Spleen (tissue), 11 donors: ENCODE measurements around the gene EFCAB11. TPM values are rescaled to one million over a fixed set of nuclear protein-coding genes. Genes with fewer than 3 reads are reported as not detected.

ENCODE experiments used
- DNase-seq: peaks from one replicate; pipeline ENCODE4 v3.0.0-alpha.2; 2020
- H3K27ac ChIP-seq, 8 donors: fragments of 200-600 bp; sonication (generic) in 7 of 8; 1 replicate in 4 of 8; 2 replicates in 4 of 8; pipeline versions ENCODE4 v1.5.0 to v1.8.0; 2016 to 2021; ENCODE audit warnings: inconsistent platforms in 4 of 8, mild to moderate bottlenecking in 4 of 8, moderate library complexity in 1 of 8
- H3K27me3 ChIP-seq, 7 donors: fragments of 200-600 bp; sonication (generic) in 6 of 7; replicated peaks in 1 of 7; 1 replicate in 4 of 7; 2 replicates in 3 of 7; pipeline versions ENCODE4 v1.5.0 to v1.8.0; 2016 to 2021; ENCODE audit warnings: inconsistent platforms in 3 of 7, mild to moderate bottlenecking in 1 of 7
- H3K36me3 ChIP-seq, 6 donors: fragments of 200-600 bp; sonication (generic) in 5 of 6; 1 replicate in 4 of 6; 2 replicates in 2 of 6; pipeline versions ENCODE4 v1.5.0 to v1.8.0; 2016 to 2021; ENCODE audit warnings: inconsistent platforms in 2 of 6
- H3K4me1 ChIP-seq, 6 donors: fragments of 200-600 bp; sonication (generic) in 5 of 6; 1 replicate in 3 of 6; 2 replicates in 3 of 6; pipeline versions ENCODE4 v1.5.0 to v1.8.0; 2016 to 2021; ENCODE audit warnings: inconsistent platforms in 3 of 6
- H3K4me3 ChIP-seq, 8 donors: fragments of 200-600 bp; sonication (generic) in 7 of 8; 1 replicate in 4 of 8; 2 replicates in 4 of 8; pipeline versions ENCODE4 v1.5.0 to v1.8.0; 2016 to 2021; ENCODE audit warnings: inconsistent platforms in 4 of 8, mild to moderate bottlenecking in 4 of 8, moderate library complexity in 2 of 8
- H3K9me3 ChIP-seq, 8 donors: fragments of 200-600 bp; sonication (generic) in 7 of 8; 1 replicate in 4 of 8; 2 replicates in 4 of 8; pipeline versions ENCODE4 v1.5.0 to v1.8.0; 2016 to 2021; ENCODE audit warnings: inconsistent platforms in 4 of 8
- POLR2A ChIP-seq, 3 donors: fragments of 450-650 bp; IDR thresholded peaks; one replicate each; pipeline ENCODE4 v1.5.1; 2017; ENCODE audit warnings: antibody characterized with exemption in 3 of 3, mild to moderate bottlenecking in 1 of 3
- POLR2AphosphoS5 ChIP-seq, 3 donors: sonication (generic); formaldehyde crosslinking; IDR thresholded peaks; one replicate each; pipeline ENCODE4 v1.5.1; 2017; ENCODE audit warnings: antibody characterized with exemption in 3 of 3
- WGBS, 5 donors: extraction: QIAGEN DNeasy Blood & Tissue Kit in 3 of 5; methylation state at CpG; one replicate each; pipeline versions ENCODE4 v1.1.5 to v1.1.7; 2013 to 2018; 5-methylcytosine and 5-hydroxymethylcytosine counted together
- intact Hi-C: fragments of 100-400 bp; cut with DNase I; formaldehyde crosslinking; loops from one replicate; pipeline ENCODE4 v1.15.0; 2023; ENCODE audit warnings: low total_unique reads
- polyA plus RNA-seq, 3 donors: library from polyadenylated mRNA; stranded (reverse); fragments of 200-250 nt; gene quantifications; one replicate each; pipeline ENCODE4 v1.2.1, GENCODE V29; 2013
- total RNA-seq, 7 donors: library from RNA; depleted of rRNA in 3 of 7; stranded (reverse); fragments of >200 nt in 3 of 7; fragmentation: NEBNext Ultra II Directional in 4 of 7; extraction: Animal tissue kit (Norgen Biotek cat#: 25700) in 4 of 7; gene quantifications; one replicate each; pipeline versions ENCODE4 v1.1.0 to v1.2.1, GENCODE V29; 2016 to 2021
- TF ChIP-seq, protein P1 (sequence below), 11 experiments: fragments of 200-600 bp in 7 of 11; fragments of 450-650 bp in 4 of 11; sonication (generic) in 4 of 11; IDR thresholded peaks in 8 of 11; conservative IDR thresholded peaks in 3 of 11; 1 replicate in 7 of 11; 2 replicates in 4 of 11; pipeline versions ENCODE4 v1.4.0 to v1.8.0; 2016 to 2021; ENCODE audit warnings: antibody characterized with exemption in 11 of 11, inconsistent platforms in 4 of 11, mild to moderate bottlenecking in 1 of 11
- donor health status: healthy with polysubstance abuse.
- donor health status: DM: no; HTN: no; CAD: no; lungs with moderate emphysema.
- donor health status: DM: no; HTN: no; CAD: no.
- donor health status: Bipolar disorder and iron deficiency.
- donor health status: healthy.
- donor health status: DM: no; HTN: no; CAD: no.
- donor health status: DM: yes; HTN: yes; CAD: no.

The EFCAB11 gene
- total and polyA plus RNA-seq, 10 donors, result 2.5 to 13.7 (median 7.4) TPM

DNA sequence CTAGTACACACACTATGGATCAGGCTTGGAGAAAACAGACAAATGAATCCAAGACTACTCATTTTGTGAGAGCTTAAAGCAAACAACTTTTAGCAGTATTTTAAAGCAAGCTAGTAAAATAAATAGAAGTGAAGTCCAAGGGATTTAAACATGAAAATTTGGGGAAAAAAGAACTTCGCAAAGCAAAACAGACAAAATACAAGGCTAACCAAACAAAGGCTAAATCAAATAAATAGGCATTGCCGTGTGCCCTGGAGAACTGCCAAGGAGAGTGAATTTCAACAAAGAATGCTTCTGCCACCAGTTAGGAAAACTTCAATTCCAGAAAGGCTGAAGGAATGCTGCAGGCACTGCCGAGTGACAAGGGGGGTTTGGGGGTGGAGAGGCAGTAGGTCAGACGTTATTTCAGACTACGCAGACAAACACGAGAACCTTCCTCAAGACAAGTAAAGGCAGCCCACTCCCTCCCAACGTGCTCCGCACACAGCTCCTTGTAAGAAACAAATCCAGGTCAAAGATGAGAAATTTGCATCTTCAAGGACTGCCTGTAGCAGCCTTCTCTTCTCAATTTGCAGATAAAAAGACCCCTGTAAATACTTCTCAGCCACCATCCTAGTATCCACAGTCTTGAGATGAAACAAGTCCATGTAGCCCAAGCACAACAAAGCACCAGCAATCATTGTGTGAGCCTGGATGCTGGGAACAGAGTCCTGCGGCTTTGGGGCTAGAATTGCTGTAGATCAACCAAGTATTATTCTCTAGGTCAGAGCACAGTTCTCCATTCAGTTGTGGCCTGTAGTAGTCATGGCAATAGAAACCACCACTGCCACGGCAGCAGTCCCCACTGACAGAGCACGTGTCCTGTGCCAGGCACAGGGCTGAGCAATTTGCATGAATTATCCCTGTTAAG, 43.3 kb downstream of the EFCAB11 start:
- Histone ChIP-seq H3K27me3 (no peaks in the 10 kb centered on the region), H3K36me3 (no peaks in the 10 kb centered on the region), H3K9me3 (no peaks in the 10 kb centered on the region), H3K27ac (no peak overlapping the region), H3K4me1 (peaks cover 0 to 25% (median 5%) of the 10 kb centered on the region in 6 donors), H3K4me3 (no peak overlapping the region)
- intact Hi-C loops, result loop anchor here (10.0 kb wide), 1 partner anchor 736 kb away; no protein-coding TSS in a partner anchor
- TF ChIP-seq, protein P1, sequence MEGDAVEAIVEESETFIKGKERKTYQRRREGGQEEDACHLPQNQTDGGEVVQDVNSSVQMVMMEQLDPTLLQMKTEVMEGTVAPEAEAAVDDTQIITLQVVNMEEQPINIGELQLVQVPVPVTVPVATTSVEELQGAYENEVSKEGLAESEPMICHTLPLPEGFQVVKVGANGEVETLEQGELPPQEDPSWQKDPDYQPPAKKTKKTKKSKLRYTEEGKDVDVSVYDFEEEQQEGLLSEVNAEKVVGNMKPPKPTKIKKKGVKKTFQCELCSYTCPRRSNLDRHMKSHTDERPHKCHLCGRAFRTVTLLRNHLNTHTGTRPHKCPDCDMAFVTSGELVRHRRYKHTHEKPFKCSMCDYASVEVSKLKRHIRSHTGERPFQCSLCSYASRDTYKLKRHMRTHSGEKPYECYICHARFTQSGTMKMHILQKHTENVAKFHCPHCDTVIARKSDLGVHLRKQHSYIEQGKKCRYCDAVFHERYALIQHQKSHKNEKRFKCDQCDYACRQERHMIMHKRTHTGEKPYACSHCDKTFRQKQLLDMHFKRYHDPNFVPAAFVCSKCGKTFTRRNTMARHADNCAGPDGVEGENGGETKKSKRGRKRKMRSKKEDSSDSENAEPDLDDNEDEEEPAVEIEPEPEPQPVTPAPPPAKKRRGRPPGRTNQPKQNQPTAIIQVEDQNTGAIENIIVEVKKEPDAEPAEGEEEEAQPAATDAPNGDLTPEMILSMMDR (IDR thresholded peaks at IDR 0.05 in 8 of 11, conservative IDR thresholded peaks at IDR 0.05 in 3 of 11), result no peak
- TF ChIP-seq POLR2AphosphoS5 (IDR thresholded peaks at IDR 0.05), result no peak
- no peak for TF ChIP-seq POLR2A (IDR thresholded peaks at IDR 0.05)
- 58 to 75% (median 64%) methylated on average over 11 of the region's 11 CpGs for WGBS, 5 donors
- DNase-seq, result no peak

DNA sequence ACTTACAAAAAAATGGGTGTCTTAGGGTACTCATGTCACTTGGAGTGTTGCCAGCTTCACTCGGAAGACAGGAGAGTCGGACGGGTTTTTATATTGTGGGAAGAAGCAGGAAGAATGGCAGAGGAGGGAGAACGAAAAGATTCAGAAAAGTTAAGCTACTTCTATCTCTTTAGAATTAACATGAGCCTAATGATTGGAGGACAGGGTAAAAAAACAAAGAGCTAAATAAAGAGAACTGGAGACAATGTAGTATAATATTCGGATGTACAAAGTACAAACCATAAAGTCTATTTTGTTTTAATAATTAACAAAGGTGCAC, 43.9 kb downstream of the EFCAB11 start:
- H3K4me3 ChIP-seq, result no peak overlapping the region
- no peaks in the 10 kb centered on the region for H3K9me3 ChIP-seq
- no peaks in the 10 kb centered on the region for H3K27me3 ChIP-seq
- TF ChIP-seq POLR2AphosphoS5 (IDR thresholded peaks at IDR 0.05) (no peak), POLR2A (IDR thresholded peaks at IDR 0.05) (no peak)
- TF ChIP-seq, protein P1 (IDR thresholded peaks at IDR 0.05 in 8 of 11, conservative IDR thresholded peaks at IDR 0.05 in 3 of 11), result no peak
- no peaks in the 10 kb centered on the region for H3K36me3 ChIP-seq
- WGBS, 5 donors, result 83 to 91% (median 87%) methylated on average over 5 of the region's 5 CpGs
- no peak overlapping the region for H3K27ac ChIP-seq
- DNase-seq, result no peak
- intact Hi-C loops, result loop anchor here (10.0 kb wide), 1 partner anchor 736 kb away; no protein-coding TSS in a partner anchor
- H3K4me1 ChIP-seq, result peaks cover 0 to 25% (median 5%) of the 10 kb centered on the region in 6 donors

DNA sequence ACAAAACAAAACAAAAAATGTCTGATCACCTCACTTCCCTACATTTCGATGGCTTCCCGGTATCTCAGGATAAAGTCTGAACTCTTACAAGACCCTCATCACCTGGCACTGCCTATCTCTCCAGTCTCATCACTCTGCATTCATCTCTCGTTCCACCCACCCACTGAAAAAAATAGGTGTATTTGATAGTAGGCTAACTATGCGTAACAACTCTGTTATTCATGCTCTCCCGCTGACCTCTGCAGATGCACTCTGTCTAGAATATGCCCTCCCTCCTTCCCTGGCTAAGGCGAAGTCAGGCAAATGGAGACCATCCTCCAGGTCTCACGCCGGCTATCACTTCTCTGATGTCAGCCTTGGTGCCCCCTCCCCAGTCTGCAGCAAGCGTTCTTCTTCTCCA, 44.9 kb downstream of the EFCAB11 start:
- Histone ChIP-seq H3K4me3 (no peak overlapping the region), H3K9me3 (no peaks in the 10 kb centered on the region), H3K27ac (no peak overlapping the region), H3K36me3 (no peaks in the 10 kb centered on the region), H3K27me3 (no peaks in the 10 kb centered on the region), H3K4me1 (peaks cover 0 to 20% (median 0%) of the 10 kb centered on the region in 6 donors)
- 95 to 98% (median 97%) methylated on average over 9 of the region's 9 CpGs for WGBS, 5 donors
- no peak for TF ChIP-seq POLR2A (IDR thresholded peaks at IDR 0.05)
- TF ChIP-seq POLR2AphosphoS5 (IDR thresholded peaks at IDR 0.05), result no peak
- TF ChIP-seq, protein P1 (IDR thresholded peaks at IDR 0.05 in 8 of 11, conservative IDR thresholded peaks at IDR 0.05 in 3 of 11), result no peak
- intact Hi-C loops, result no loop called here
- no peak for DNase-seq

DNA sequence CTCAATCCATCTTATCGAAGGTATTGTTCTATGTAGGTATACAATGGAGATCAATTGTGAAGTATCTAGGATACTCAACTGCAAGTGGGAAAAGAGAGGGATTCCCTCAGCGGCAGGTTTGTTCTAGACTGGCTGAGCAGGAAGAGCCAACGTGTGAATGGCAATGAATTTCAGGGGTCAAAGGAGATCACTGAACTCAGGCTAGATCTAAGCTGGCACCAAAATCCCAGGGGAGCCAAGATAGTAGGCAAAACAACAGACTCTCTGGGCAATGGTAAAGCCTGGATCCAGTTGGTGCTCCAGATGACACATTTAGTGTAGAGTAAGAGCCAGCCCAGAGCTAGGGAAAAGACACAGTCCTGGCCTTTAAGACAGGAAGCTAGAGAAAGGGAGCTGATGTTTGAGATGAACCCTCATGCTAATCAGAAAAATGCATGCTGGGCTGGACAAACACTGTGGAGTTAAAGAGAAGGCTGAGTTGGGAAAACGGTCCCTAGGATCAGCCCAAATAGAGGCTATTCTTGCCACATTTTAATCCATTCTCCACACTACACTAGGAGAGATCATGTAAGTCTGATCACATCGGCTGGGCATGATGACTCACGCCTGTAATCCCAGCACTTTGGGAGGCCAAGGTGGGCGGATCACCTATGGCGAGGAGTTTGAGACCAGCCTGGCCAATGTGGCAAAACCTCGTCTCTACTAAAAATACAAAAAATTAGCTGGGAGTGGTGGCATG, 45.6 kb downstream of the EFCAB11 start:
- intact Hi-C loops, result no loop called here
- Histone ChIP-seq H3K4me3 (no peak overlapping the region), H3K27me3 (no peaks in the 10 kb centered on the region), H3K9me3 (no peaks in the 10 kb centered on the region), H3K36me3 (no peaks in the 10 kb centered on the region), H3K4me1 (peaks cover 0 to 20% (median 0%) of the 10 kb centered on the region in 6 donors), H3K27ac (no peak overlapping the region)
- TF ChIP-seq, protein P1 (IDR thresholded peaks at IDR 0.05 in 8 of 11, conservative IDR thresholded peaks at IDR 0.05 in 3 of 11), result no peak
- no peak for TF ChIP-seq POLR2AphosphoS5 (IDR thresholded peaks at IDR 0.05)
- no peak for TF ChIP-seq POLR2A (IDR thresholded peaks at IDR 0.05)
- 88 to 94% (median 93%) methylated on average over 9 of the region's 9 CpGs for WGBS, 5 donors
- DNase-seq, result no peak
